HUES64 (cell line): ENCODE results near the gene SMIM28.

Experiments used
- H3K27ac ChIP-seq: 2 replicates; pipeline ENCODE4 v1.7.0; 2013; ENCODE audit warnings: low read depth, low read length, inconsistent platforms
- H3K27me3 ChIP-seq: 2 replicates; pipeline ENCODE4 v1.6.1; 2013; ENCODE audit warnings: mild to moderate bottlenecking, low read length; ENCODE audit not compliant: insufficient read depth
- H3K36me3 ChIP-seq: 2 replicates; pipeline ENCODE4 v1.6.1; 2013; ENCODE audit warnings: mild to moderate bottlenecking, low read length; ENCODE audit not compliant: insufficient read depth
- H3K4me1 ChIP-seq: 2 replicates; pipeline ENCODE4 v1.6.1; 2013; ENCODE audit warnings: mild to moderate bottlenecking, low read length, moderate library complexity; ENCODE audit not compliant: insufficient read depth
- H3K4me3 ChIP-seq: 2 replicates; pipeline ENCODE4 v1.5.1; 2013; ENCODE audit warnings: mild to moderate bottlenecking, low read length, moderate library complexity
- H3K9ac ChIP-seq: 2 replicates; pipeline ENCODE4 v1.6.1; 2013; ENCODE audit warnings: mild to moderate bottlenecking, low read depth, low read length
- H3K9me3 ChIP-seq: 2 replicates; pipeline ENCODE4 v1.6.1; 2013; ENCODE audit warnings: low read depth, low read length; ENCODE audit not compliant: insufficient read depth
- WGBS: fragments of 150-250, 120-280 bp; methylation state at CpG from one replicate; pipeline ENCODE4 v1.1.7; 2013; ENCODE audit warnings: missing lambda C conversion rate; 5-methylcytosine and 5-hydroxymethylcytosine counted together

The SMIM28 gene

GRCh38 chr6:138410048-138410735 lies 32.5 kb downstream of the SMIM28 start:
- H3K4me3 ChIP-seq, result no peak overlapping the region
- H3K27ac ChIP-seq, result no peak overlapping the region
- no peaks in the 10 kb centered on the region for H3K27me3 ChIP-seq
- H3K4me1 ChIP-seq, result no peaks in the 10 kb centered on the region
- 95% methylated on average over 8 of the region's 8 CpGs for WGBS
- H3K9me3 ChIP-seq, result no peaks in the 10 kb centered on the region
- no peak overlapping the region for H3K9ac ChIP-seq
- H3K36me3 ChIP-seq, result peaks cover 87% of the 10 kb centered on the region

- H3K27ac ChIP-seq, result no peak overlapping the region
- no peak overlapping the region for H3K9ac ChIP-seq
- no peaks in the 10 kb centered on the region for H3K27me3 ChIP-seq
- no peak overlapping the region for H3K4me3 ChIP-seq
- peaks cover 82% of the 10 kb centered on the region for H3K36me3 ChIP-seq
- H3K9me3 ChIP-seq, result no peaks in the 10 kb centered on the region
- H3K4me1 ChIP-seq, result no peaks in the 10 kb centered on the region
- WGBS, result 98% methylated on average over 6 of the region's 6 CpGs
These were observed 33.5 kb downstream of the SMIM28 start for GRCh38 chr6:138410972-138411880.

- H3K27me3 ChIP-seq, result no peaks in the 10 kb centered on the region
- no peaks in the 10 kb centered on the region for H3K4me1 ChIP-seq
- WGBS, result 95% methylated on average over 5 of the region's 5 CpGs
- H3K4me3 ChIP-seq, result no peak overlapping the region
- no peak overlapping the region for H3K9ac ChIP-seq
- no peaks in the 10 kb centered on the region for H3K9me3 ChIP-seq
- H3K36me3 ChIP-seq, result peaks cover 47% of the 10 kb centered on the region
- no peak overlapping the region for H3K27ac ChIP-seq
These were observed 37.4 kb downstream of the SMIM28 start for GRCh38 chr6:138415125-138415524.

GRCh38 chr6:138416206-138416605 lies 38.5 kb downstream of the SMIM28 start:
- WGBS, result 89% methylated on average over 4 of the region's 4 CpGs
- Histone ChIP-seq H3K36me3 (peaks cover 36% of the 10 kb centered on the region), H3K9me3 (no peaks in the 10 kb centered on the region), H3K27me3 (no peaks in the 10 kb centered on the region), H3K27ac (no peak overlapping the region), H3K4me1 (no peaks in the 10 kb centered on the region), H3K9ac (no peak overlapping the region), H3K4me3 (no peak overlapping the region)

- Histone ChIP-seq H3K36me3 (peaks cover 29% of the 10 kb centered on the region), H3K9me3 (no peaks in the 10 kb centered on the region), H3K27me3 (no peaks in the 10 kb centered on the region), H3K4me3 (no peak overlapping the region), H3K4me1 (no peaks in the 10 kb centered on the region), H3K27ac (no peak overlapping the region), H3K9ac (no peak overlapping the region)
- 82% methylated on average over 3 of the region's 3 CpGs for WGBS
These were observed 39.9 kb downstream of the SMIM28 start for GRCh38 chr6:138417493-138418117.

- Histone ChIP-seq H3K27me3 (no peaks in the 10 kb centered on the region), H3K9ac (no peak overlapping the region), H3K9me3 (no peaks in the 10 kb centered on the region), H3K4me1 (no peaks in the 10 kb centered on the region), H3K36me3 (peaks cover 23% of the 10 kb centered on the region), H3K4me3 (no peak overlapping the region), H3K27ac (no peak overlapping the region)
- 92% methylated on average over 2 of the region's 3 CpGs for WGBS
These were observed 40.5 kb downstream of the SMIM28 start for GRCh38 chr6:138418118-138418742.

- Histone ChIP-seq H3K4me3 (no peak overlapping the region), H3K9ac (no peak overlapping the region), H3K36me3 (peaks cover 19% of the 10 kb centered on the region), H3K27ac (no peak overlapping the region), H3K27me3 (no peaks in the 10 kb centered on the region), H3K9me3 (no peaks in the 10 kb centered on the region), H3K4me1 (no peaks in the 10 kb centered on the region)
- WGBS, result 94% methylated on average over 3 of the region's 3 CpGs
These were observed 42.1 kb downstream of the SMIM28 start for GRCh38 chr6:138419766-138420165.

- no peaks in the 10 kb centered on the region for H3K9me3 ChIP-seq
- 95% methylated on average over 4 of the region's 4 CpGs for WGBS
These were observed 42.7 kb downstream of the SMIM28 start for GRCh38 chr6:138420356-138420755.

GRCh38 chr6:138421089-138421488 lies 43.4 kb downstream of the SMIM28 start:
- 72% methylated on average over 6 of the region's 6 CpGs for WGBS
- Histone ChIP-seq H3K36me3 (peaks cover 19% of the 10 kb centered on the region), H3K9ac (no peak overlapping the region), H3K4me3 (no peak overlapping the region), H3K27ac (no peak overlapping the region), H3K9me3 (no peaks in the 10 kb centered on the region), H3K4me1 (no peaks in the 10 kb centered on the region), H3K27me3 (no peaks in the 10 kb centered on the region)

More at GRCh38 chr6:138420356-138420755, 42.7 kb downstream of the SMIM28 start:
- H3K9ac ChIP-seq, result no peak overlapping the region
- H3K4me3 ChIP-seq, result no peak overlapping the region
- H3K27ac ChIP-seq, result no peak overlapping the region
- no peaks in the 10 kb centered on the region for H3K27me3 ChIP-seq
- H3K36me3 ChIP-seq, result peaks cover 19% of the 10 kb centered on the region
- H3K4me1 ChIP-seq, result no peaks in the 10 kb centered on the region

- Histone ChIP-seq H3K4me3 (no peak overlapping the region), H3K9me3 (no peaks in the 10 kb centered on the region), H3K9ac (no peak overlapping the region), H3K27ac (no peak overlapping the region), H3K4me1 (no peaks in the 10 kb centered on the region), H3K27me3 (no peaks in the 10 kb centered on the region), H3K36me3 (peaks cover 22% of the 10 kb centered on the region)
- WGBS, result 98% methylated on average over 10 of the region's 10 CpGs
These were observed 43.9 kb downstream of the SMIM28 start for GRCh38 chr6:138421608-138422007.

GRCh38 chr6:138422861-138423260 lies 45.2 kb downstream of the SMIM28 start:
- H3K9me3 ChIP-seq, result no peaks in the 10 kb centered on the region
- no peaks in the 10 kb centered on the region for H3K4me1 ChIP-seq
- no peak overlapping the region for H3K27ac ChIP-seq
- H3K9ac ChIP-seq, result no peak overlapping the region
- no peak overlapping the region for H3K4me3 ChIP-seq
- no peaks in the 10 kb centered on the region for H3K27me3 ChIP-seq
- peaks cover 22% of the 10 kb centered on the region for H3K36me3 ChIP-seq
